HPDE6-E6E7 (cell line): ENCODE results near the gene FOXP1.

Experiments
- DNase-seq: peaks from one replicate; pipeline ENCODE4 v3.0.0; 2011; ENCODE audit warnings: missing footprints; ENCODE audit errors: extremely low spot score

The FOXP1 gene

GRCh38 chr3:71505767-71506350 is 77.7 kb downstream of the FOXP1 start:
- DNase-seq: no peak

- peak; percentile 54 for DNase-seq
Observed at GRCh38 chr3:71504250-71505036, 79.1 kb downstream of the FOXP1 start.

GRCh38 chr3:71503525-71504249 is 79.8 kb downstream of the FOXP1 start:
- DNase-seq: no peak

GRCh38 chr3:71502066-71502625 is 81.4 kb downstream of the FOXP1 start:
- DNase-seq: no peak

- DNase-seq: no peak
Observed at GRCh38 chr3:71500696-71501095, 82.8 kb downstream of the FOXP1 start.

GRCh38 chr3:71499227-71499876 is 84.2 kb downstream of the FOXP1 start:
- DNase-seq: no peak

- DNase-seq: no peak
Observed at GRCh38 chr3:71498543-71498942, 85.0 kb downstream of the FOXP1 start.

- no peak for DNase-seq
Observed at GRCh38 chr3:71497971-71498444, 85.5 kb downstream of the FOXP1 start.

- no peak for DNase-seq
Observed at GRCh38 chr3:71497367-71497897, 86.1 kb downstream of the FOXP1 start.

GRCh38 chr3:71495708-71496472 is 87.6 kb downstream of the FOXP1 start:
- peak; percentile 41 for DNase-seq

- DNase-seq: no peak
Observed at GRCh38 chr3:71494212-71494611, 89.3 kb downstream of the FOXP1 start.

- DNase-seq: no peak
Observed at GRCh38 chr3:71492974-71493771, 90.4 kb downstream of the FOXP1 start.

- DNase-seq: no peak
Observed at GRCh38 chr3:71492566-71492965, 91.0 kb downstream of the FOXP1 start.

GRCh38 chr3:71491154-71491752 is 92.3 kb downstream of the FOXP1 start:
- DNase-seq: no peak

- no peak for DNase-seq
Observed at GRCh38 chr3:71490692-71491091, 92.8 kb downstream of the FOXP1 start.

- DNase-seq: no peak
Observed at GRCh38 chr3:71489315-71489761, 94.2 kb downstream of the FOXP1 start.

GRCh38 chr3:71488882-71489281 is 94.6 kb downstream of the FOXP1 start:
- no peak for DNase-seq

GRCh38 chr3:71488391-71488809 is 95.1 kb downstream of the FOXP1 start:
- no peak for DNase-seq

GRCh38 chr3:71487418-71487817 is 96.1 kb downstream of the FOXP1 start:
- no peak for DNase-seq
